ACC112 (cell line): ENCODE measurements around the gene GPSM1.
"Not testable (repeated sequence)": the region's sequence is repeated elsewhere in the genome, so short reads cannot be mapped to it uniquely, and the experiment has no call there.

Source experiments
- H2AFZ ChIP-seq: fragments of 200-600 bp; sonication (generic); one replicate; pipeline ENCODE4 v1.6.0; 2017; ENCODE audit warnings: antibody characterized with exemption, low read length; ENCODE audit not compliant: unreplicated experiment
- H3K27ac ChIP-seq: fragments of 200-600 bp; sonication (generic); 2 replicates; pipeline ENCODE4 v1.5.1; 2014; ENCODE audit warnings: low read depth, mild to moderate bottlenecking, antibody characterized with exemption, low read length, moderate library complexity
- H3K27me3 ChIP-seq: fragments of 200-600 bp; sonication (generic); 2 replicates; pipeline ENCODE4 v1.6.1; 2014; ENCODE audit warnings: mild to moderate bottlenecking, antibody characterized with exemption, low read length, moderate library complexity, mixed read lengths; ENCODE audit not compliant: insufficient read depth
- H3K36me3 ChIP-seq: fragments of 200-600 bp; sonication (generic); 2 replicates; pipeline ENCODE4 v1.6.1; 2016; ENCODE audit warnings: mild to moderate bottlenecking, antibody characterized with exemption, low read length, moderate library complexity, mixed read lengths; ENCODE audit not compliant: insufficient read depth
- H3K4me1 ChIP-seq: fragments of 200-600 bp; sonication (generic); one replicate; pipeline ENCODE4 v1.6.1; 2016; ENCODE audit warnings: low read length, mixed read lengths; ENCODE audit not compliant: insufficient read depth, unreplicated experiment, control insufficient read depth
- H3K4me3 ChIP-seq: fragments of 200-600 bp; sonication (generic); 2 replicates; pipeline ENCODE4 v1.5.1; 2014; ENCODE audit warnings: mild to moderate bottlenecking, low read depth, low read length
- H3K79me2 ChIP-seq: fragments of 200-600 bp; sonication (generic); one replicate; pipeline ENCODE4 v1.6.0; 2016; ENCODE audit warnings: low read length; ENCODE audit not compliant: control insufficient read depth, unreplicated experiment, insufficient read depth

The GPSM1 gene

DNA sequence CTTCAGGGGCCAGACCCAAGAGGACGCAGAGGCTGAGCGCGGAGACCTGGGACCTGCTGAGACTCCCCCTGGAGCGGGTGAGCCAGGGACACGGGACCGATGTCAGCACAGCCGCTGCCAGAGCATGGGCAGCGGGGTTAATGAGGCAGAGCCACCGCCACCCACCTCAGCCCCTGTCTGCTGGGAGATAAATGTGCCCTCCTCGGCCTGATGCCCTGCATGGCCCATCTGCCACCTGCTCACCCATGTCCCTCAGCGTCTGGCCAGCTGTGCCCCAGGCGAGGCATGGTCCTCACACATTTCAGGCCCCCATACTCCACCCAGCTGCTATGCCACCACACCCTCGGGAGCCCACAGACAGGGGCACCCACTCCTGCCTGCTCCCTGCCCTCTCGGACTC, 21.4 kb downstream of the GPSM1 start:
- Histone ChIP-seq H3K79me2 (no peaks in the 10 kb centered on the region), H3K4me3 (no peak overlapping the region), H3K4me1 (peaks cover 21% of the 10 kb centered on the region), H3K36me3 (no peaks in the 10 kb centered on the region), H3K27me3 (no peaks in the 10 kb centered on the region), H2AFZ (no peak overlapping the region), H3K27ac (no peak overlapping the region)

DNA sequence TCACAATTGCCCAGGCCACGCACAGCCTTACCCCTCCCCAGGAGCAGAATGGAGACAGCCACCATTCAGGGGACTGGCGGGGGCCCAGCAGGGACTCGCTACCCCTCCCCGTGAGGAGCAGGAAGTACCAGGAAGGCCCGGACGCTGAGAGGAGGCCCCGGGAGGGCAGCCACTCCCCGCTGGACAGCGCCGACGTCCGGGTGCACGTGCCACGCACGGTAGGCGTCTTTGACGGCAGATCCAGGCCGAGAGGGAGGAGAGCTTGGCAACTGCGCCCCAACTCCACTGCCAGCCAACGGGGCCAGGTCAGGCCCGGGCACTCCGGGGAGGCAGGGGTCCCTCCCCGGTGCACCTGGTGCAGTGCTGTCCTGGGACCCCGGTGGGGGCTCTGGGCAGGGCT, 22.2 kb downstream of the GPSM1 start:
- Histone ChIP-seq H3K36me3 (no peaks in the 10 kb centered on the region), H3K27ac (no peak overlapping the region), H3K27me3 (no peaks in the 10 kb centered on the region), H3K4me1 (peaks cover 22% of the 10 kb centered on the region), H3K4me3 (no peak overlapping the region), H2AFZ (no peak overlapping the region), H3K79me2 (no peaks in the 10 kb centered on the region)

- no peak overlapping the region for H3K4me3 ChIP-seq
- no peak overlapping the region for H2AFZ ChIP-seq
- no peaks in the 10 kb centered on the region for H3K27me3 ChIP-seq
- no peaks in the 10 kb centered on the region for H3K79me2 ChIP-seq
- no peak overlapping the region for H3K27ac ChIP-seq
- H3K4me1 ChIP-seq: peaks cover 11% of the 10 kb centered on the region
- H3K36me3 ChIP-seq: peaks cover 2% of the 10 kb centered on the region; the same call in 1 of the 2 replicates
These were observed 24.0 kb downstream of the GPSM1 start for GRCh38 chr9:136351252-136351800.

DNA sequence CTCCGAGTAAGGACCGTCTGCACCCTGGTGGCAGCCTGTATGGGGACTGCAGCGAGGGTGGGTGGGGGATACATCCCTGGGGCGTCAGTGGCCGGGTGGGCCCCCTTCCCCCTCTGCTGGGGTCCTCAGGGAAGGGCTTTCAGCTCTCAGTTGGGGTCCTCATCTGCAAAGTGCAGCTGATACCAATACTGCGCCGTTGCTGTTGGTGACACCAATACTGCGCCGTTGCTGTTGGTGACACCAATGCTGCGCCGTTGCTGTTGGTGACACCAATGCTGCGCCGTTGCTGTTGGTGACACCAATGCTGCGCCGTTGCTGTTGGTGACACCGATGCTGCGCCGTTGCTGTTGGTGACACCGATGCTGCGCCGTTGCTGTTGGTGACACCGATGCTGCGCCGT, 24.5 kb downstream of the GPSM1 start:
- H3K27me3 ChIP-seq, H2AFZ ChIP-seq, H3K4me1 ChIP-seq, H3K36me3 ChIP-seq, H3K27ac ChIP-seq, H3K79me2 ChIP-seq, H3K4me3 ChIP-seq: not testable (repeated sequence)

DNA sequence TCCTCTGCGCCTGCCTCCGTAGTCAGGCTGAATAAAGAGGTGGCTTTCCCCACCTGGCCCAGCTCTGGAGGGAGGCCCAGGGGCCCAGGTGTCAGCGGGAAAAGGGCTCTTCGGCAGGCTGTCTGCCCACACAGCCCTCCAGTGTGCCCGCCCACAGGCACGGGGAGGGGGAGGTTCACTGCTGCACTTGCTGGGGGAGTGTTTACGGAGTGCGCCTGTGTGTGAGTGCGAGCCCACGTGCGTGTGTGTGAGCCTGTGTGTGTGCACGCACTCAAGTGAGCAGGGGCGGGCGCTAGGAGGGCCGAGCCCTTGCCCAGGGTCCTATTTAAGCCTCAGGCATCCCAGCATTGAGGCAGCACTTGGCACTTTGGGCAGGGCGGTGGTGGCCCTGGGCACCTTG, 25.3 kb downstream of the GPSM1 start:
- no peak overlapping the region for H3K4me3 ChIP-seq
- H3K4me1 ChIP-seq: peaks cover 6% of the 10 kb centered on the region
- H3K79me2 ChIP-seq: no peaks in the 10 kb centered on the region
- no peak overlapping the region for H3K27ac ChIP-seq
- H3K27me3 ChIP-seq: no peaks in the 10 kb centered on the region
- H3K36me3 ChIP-seq: peaks cover 5% of the 10 kb centered on the region; the same call in 1 of the 2 replicates
- H2AFZ ChIP-seq: no peak overlapping the region

- no peaks in the 10 kb centered on the region for H3K79me2 ChIP-seq
- no peaks in the 10 kb centered on the region for H3K27me3 ChIP-seq
- H3K36me3 ChIP-seq: peaks cover 5% of the 10 kb centered on the region; the same call in 1 of the 2 replicates
- H2AFZ ChIP-seq: no peak overlapping the region
- H3K4me1 ChIP-seq: peaks cover 6% of the 10 kb centered on the region
- no peak overlapping the region for H3K27ac ChIP-seq
- H3K4me3 ChIP-seq: no peak overlapping the region
These were observed 25.7 kb downstream of the GPSM1 start for GRCh38 chr9:136353088-136353487.

GRCh38 chr9:136353757-136354488, 26.6 kb downstream of the GPSM1 start:
- Histone ChIP-seq H3K36me3 (peaks cover 5% of the 10 kb centered on the region; the same call in 1 of the 2 replicates), H3K4me1 (peaks cover 6% of the 10 kb centered on the region), H3K4me3 (no peak overlapping the region), H3K27ac (no peak overlapping the region), H3K27me3 (no peaks in the 10 kb centered on the region), H2AFZ (no peak overlapping the region), H3K79me2 (no peaks in the 10 kb centered on the region)

DNA sequence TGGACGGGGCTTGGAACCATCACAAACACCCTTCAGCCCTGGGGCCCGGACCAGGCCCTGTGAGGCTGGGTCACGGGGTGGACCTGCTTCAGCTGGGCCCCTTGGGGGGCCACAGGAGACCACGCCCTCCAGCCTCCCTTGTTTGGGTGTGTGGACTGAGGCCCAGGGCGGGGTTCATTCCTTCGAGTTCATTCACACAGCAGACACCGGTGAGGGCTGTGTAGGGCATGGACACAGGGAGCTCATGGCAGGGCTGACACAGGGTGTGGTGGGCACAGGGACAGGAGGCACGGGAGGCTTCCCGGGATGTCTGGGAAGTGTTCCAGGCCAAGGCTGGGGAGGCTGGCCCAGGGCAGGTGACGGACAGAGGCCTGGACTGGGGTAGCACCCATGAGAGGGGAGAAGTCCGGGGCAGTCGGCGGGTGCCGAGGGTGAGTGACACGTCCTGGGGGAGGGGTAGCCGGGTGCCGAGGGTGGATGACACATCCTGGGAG, 27.3 kb downstream of the GPSM1 start:
- no peaks in the 10 kb centered on the region for H3K27me3 ChIP-seq
- H3K36me3 ChIP-seq: peaks cover 5% of the 10 kb centered on the region; the same call in 1 of the 2 replicates
- no peak overlapping the region for H3K27ac ChIP-seq
- no peaks in the 10 kb centered on the region for H3K79me2 ChIP-seq
- no peak overlapping the region for H3K4me3 ChIP-seq
- peaks cover 6% of the 10 kb centered on the region for H3K4me1 ChIP-seq
- H2AFZ ChIP-seq: no peak overlapping the region

DNA sequence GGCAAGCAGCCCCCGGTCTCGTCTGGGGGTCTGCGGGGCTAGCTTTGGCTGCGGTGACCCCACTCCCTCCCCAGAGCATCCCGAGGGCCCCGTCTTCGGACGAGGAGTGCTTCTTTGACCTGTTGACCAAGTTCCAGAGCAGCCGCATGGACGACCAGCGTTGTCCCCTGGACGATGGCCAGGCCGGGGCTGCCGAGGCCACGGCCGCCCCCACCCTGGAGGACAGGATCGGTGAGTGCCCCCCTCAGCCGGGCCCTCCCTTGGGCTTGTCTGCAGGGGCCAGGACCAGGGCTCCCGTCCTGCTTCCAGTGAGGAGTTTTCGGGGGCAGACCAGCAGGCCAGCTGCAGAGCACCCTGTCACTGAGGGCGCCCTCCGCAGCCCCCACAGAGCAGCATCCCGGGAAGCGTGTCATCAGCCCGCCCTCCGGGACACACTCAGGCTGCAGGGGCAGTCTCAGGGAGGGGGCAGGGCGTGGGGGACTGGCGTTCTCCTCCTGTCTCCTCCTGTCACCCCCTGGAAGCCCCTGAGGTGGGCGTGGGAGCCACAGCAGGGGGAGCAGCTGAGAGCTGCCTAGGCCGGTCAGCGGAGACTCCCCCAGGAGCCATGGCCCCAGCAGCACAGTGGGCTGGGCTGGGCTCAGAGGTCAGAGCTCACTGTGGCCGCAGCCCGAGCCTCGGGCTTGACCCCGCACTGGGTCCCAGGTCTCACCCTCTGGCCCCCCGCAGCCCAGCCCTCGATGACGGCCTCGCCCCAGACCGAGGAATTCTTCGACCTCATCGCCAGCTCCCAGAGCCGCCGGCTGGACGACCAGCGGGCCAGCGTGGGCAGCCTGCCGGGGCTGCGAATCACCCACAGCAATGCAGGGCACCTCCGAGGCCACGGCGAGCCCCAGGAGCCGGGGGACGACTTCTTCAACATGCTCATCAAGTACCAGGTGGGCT, 28.5 kb downstream of the GPSM1 start:
- Histone ChIP-seq H3K79me2 (no peaks in the 10 kb centered on the region), H3K36me3 (peaks cover 5% of the 10 kb centered on the region; the same call in 1 of the 2 replicates), H3K4me1 (peaks cover 6% of the 10 kb centered on the region), H3K4me3 (no peak overlapping the region), H3K27me3 (no peaks in the 10 kb centered on the region), H2AFZ (no peak overlapping the region), H3K27ac (no peak overlapping the region)

- Histone ChIP-seq H3K36me3 (peaks cover 5% of the 10 kb centered on the region; the same call in 1 of the 2 replicates), H2AFZ (no peak overlapping the region)
These were observed 29.9 kb downstream of the GPSM1 start for GRCh38 chr9:136357202-136357725.

More at GRCh38 chr9:136357202-136357725, 29.9 kb downstream of the GPSM1 start:
- Histone ChIP-seq H3K27ac (no peak overlapping the region), H3K4me3 (no peak overlapping the region), H3K4me1 (peaks cover 10% of the 10 kb centered on the region), H3K79me2 (no peaks in the 10 kb centered on the region), H3K27me3 (no peaks in the 10 kb centered on the region)
